ENCODE measurements around the gene MYOF.

GRCh38 chr10:93368210-93368609, 113.9 kb downstream of the MYOF start:
- TF ChIP-seq, protein P1, sequence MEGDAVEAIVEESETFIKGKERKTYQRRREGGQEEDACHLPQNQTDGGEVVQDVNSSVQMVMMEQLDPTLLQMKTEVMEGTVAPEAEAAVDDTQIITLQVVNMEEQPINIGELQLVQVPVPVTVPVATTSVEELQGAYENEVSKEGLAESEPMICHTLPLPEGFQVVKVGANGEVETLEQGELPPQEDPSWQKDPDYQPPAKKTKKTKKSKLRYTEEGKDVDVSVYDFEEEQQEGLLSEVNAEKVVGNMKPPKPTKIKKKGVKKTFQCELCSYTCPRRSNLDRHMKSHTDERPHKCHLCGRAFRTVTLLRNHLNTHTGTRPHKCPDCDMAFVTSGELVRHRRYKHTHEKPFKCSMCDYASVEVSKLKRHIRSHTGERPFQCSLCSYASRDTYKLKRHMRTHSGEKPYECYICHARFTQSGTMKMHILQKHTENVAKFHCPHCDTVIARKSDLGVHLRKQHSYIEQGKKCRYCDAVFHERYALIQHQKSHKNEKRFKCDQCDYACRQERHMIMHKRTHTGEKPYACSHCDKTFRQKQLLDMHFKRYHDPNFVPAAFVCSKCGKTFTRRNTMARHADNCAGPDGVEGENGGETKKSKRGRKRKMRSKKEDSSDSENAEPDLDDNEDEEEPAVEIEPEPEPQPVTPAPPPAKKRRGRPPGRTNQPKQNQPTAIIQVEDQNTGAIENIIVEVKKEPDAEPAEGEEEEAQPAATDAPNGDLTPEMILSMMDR (IDR thresholded peaks at IDR 0.05) = no peak
- TF ChIP-seq POLR2A (IDR thresholded peaks at IDR 0.05) = no peak
